Activated CD4-positive, alpha-beta T cell treated with anti-CD3 and anti-CD28 coated beads, Interleukin-2, amount 50 U/mL, for 16 hours (primary cell): Measurements from ENCODE around the gene CEACAM7.
"Not testable (repeated sequence)": the region's sequence is repeated elsewhere in the genome, so short reads cannot be mapped to it uniquely, and the experiment has no call there.

ENCODE experiments used
- DNase-seq: peaks from one replicate; pipeline ENCODE4 v3.0.0-alpha.2; 2020

CEACAM7 gene

DNA sequence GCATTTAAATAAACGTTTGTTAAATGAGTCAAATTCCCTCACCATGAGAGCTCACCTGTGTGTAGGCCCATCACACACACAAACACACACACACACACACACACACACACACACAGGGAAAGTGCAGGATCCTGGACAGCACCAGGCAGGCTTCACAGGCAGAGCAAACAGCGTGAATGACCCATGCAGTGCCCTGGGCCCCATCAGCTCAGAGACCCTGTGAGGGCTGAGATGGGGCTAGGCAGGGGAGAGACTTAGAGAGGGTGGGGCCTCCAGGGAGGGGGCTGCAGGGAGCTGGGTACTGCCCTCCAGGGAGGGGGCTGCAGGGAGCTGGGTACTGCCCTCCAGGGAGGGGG, 11.9 kb upstream of the CEACAM7 start:
- DNase-seq = no peak

GRCh38 chr19:41699231-41699967, 11.3 kb upstream of the CEACAM7 start:
- no peak for DNase-seq

- no peak for DNase-seq
Measured at GRCh38 chr19:41698746-41699230, 10.7 kb upstream of the CEACAM7 start.

DNA sequence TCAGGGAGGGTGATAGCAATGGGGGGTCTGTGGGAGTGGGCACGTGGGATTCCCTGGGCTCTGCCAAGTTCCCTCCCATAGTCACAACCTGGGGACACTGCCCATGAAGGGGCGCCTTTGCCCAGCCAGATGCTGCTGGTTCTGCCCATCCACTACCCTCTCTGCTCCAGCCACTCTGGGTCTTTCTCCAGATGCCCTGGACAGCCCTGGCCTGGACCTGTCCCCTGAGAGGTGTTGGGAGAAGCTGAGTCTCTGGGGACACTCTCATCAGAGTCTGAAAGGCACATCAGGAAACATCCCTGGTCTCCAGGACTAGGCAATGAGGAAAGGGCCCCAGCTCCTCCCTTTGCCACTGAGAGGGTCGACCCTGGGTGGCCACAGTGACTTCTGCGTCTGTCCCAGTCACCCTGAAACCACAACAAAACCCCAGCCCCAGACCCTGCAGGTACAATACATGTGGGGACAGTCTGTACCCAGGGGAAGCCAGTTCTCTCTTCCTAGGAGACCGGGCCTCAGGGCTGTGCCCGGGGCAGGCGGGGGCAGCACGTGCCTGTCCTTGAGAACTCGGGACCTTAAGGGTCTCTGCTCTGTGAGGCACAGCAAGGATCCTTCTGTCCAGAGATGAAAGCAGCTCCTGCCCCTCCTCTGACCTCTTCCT, 9.3 kb upstream of the CEACAM7 start:
- no peak for DNase-seq

- DNase-seq = no peak
Measured at GRCh38 chr19:41696402-41697197, 8.5 kb upstream of the CEACAM7 start.

GRCh38 chr19:41695745-41696144, 7.7 kb upstream of the CEACAM7 start:
- DNase-seq = no peak

DNA sequence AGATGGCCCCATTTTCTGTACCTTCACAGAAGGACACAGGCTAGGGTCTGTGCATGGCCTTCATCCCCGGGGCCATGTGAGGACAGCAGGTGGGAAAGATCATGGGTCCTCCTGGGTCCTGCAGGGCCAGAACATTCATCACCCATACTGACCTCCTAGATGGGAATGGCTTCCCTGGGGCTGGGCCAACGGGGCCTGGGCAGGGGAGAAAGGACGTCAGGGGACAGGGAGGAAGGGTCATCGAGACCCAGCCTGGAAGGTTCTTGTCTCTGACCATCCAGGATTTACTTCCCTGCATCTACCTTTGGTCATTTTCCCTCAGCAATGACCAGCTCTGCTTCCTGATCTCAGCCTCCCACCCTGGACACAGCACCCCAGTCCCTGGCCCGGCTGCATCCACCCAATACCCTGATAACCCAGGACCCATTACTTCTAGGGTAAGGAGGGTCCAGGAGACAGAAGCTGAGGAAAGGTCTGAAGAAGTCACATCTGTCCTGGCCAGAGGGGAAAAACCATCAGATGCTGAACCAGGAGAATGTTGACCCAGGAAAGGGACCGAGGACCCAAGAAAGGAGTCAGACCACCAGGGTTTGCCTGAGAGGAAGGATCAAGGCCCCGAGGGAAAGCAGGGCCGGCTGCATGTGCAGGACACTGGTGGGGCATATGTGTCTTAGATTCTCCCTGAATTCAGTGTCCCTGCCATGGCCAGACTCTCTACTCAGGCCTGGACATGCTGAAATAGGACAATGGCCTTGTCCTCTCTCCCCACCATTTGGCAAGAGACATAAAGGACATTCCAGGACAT, 7.0 kb upstream of the CEACAM7 start:
- DNase-seq = no peak

GRCh38 chr19:41694196-41694595, 6.1 kb upstream of the CEACAM7 start:
- no peak for DNase-seq

DNA sequence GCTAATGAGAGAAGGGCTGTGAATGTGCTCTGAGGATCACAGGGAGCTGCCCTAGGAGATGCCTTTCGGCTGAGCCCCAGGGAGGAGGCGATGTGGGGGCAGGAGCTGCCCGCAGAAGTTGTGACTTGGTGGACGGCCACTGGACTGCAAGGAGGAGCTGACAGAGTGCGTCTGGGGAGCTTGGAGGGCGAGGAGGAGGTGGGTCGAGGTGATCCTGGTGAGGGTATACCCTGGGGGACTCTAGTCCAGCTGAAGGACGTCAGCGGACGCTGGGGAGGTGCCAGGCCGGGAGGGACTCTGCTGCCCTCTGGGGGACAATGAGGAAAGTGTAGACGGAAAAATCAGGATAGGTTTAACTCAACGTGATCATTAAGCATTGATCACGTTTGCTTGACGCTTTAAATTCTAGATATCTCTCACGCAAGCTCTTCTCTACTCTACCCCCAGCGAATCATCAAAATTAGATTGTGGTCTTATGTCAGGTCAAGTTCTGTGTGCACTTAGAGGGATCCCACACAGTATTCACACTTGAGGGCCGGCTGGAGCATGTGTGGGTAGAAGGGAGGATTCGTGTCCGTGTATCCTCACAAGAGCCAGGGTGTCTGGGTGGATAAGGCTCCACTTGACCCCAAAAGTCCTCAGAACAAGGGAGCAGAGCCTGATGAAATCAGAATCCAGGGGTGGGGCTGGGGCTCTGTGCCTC, 3.3 kb upstream of the CEACAM7 start:
- DNase-seq = peak; percentile 28

DNA sequence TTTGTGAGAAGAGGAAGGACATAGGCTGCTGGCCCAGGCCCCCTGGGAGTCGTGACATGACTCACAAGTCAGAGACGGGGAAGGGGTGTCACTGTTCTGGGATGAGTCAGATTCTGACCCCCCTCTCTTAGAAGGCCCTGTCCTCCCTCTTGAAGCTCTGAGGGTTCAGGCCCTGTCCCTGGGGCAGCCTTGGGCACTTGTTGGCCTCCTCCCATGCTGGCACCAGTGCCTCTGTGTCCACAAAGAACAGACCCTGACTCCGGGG, 2.7 kb upstream of the CEACAM7 start:
- DNase-seq = no peak

DNA sequence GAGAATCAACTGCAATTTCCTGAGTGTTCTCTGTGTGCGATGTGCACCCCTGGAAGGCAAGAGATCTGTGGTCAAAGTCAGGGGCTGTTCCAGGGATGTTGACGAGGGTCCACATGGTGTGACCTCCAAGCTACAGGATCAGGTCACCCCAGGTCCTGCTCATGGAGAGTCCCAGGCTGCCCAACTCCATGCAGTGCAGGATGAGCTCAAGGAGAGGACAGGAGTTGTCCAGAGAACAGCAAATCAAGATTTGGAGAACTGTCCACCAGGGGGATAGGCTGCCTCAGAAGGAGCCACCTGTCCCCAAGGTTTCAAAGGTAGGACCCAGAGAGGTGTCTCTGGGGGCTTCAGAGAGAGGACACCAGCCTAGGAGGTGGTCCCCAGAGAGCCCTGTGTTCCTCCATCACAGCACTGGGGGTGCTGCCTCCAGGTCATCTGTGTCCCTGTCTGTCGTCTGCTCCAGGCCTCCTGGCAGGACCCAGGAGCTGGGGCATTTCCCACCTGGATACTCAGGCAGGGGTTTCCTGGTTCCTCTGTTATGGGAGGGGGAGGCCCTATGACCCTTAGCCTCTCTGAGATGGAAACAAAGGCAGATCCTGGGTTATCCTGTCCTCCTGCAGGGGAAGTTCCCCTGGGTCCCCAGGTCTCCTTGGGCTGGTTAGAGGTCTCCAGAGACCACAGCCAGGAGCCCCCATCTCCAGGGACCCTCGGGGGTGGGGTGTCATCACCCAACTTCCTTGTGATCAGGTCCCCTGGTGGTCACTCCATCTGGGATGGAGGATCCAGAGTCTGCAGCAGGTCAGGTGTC, 2.1 kb upstream of the CEACAM7 start:
- no peak for DNase-seq

DNA sequence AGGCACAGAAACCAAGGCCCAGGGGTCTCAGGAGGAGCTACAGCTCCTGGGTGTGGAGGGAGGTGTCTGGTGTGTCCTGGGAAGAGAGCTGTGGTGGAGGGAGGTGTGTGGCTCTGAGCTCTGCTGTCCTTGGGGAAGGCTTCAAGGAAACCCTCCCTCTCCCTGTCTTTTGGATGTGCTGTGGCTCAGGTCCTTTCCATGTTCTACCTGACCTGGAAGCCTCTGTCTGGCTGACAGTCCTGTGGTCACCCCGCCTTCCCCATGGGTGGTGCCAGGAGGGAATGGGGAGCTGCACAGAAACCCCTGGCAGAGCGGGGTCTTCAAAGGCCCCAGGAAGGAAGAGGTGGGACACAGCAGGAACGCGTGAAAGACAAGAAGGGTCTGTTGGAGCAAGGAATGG, 617 bp upstream of the CEACAM7 start:
- DNase-seq = no peak

DNA sequence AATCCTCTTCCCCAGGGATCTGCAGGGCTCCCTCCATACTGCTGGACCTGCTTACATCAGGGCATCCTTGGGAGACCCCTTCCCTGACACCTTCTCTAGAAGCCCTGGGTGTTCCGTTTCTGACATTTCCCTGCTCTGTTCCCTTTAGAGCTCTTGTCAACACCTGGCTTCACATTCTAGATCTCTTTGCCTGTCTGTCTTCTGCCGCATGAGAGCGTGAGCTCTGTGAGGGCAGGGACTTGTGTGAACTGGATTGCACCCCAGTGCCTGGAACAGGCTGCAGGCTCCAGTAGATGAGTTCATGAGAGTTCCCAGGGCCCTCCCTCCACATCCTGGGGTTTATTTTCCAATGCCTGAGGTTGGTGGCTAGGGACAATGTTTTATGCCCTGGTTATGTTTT, 651 bp downstream of the CEACAM7 start:
- no peak for DNase-seq

DNA sequence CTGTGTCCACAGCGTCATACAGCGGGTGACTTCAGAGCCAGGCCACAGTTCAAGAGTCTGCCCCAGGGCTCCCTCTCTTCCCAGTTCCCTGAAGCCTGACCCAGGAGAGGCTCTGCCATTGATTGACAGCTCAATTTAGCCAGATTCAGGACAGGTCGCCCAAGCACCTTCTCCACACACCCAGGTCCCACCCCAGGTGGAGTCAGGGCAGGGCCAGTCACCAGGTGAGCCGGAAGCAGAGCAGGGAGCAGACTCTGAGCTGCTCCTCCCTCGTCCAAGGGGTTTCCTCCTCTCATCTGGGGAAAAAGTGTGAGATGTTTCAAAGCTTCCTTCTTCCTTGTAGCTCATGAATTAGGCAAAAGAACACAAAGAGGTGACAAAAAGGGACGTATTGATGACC, 5.6 kb downstream of the CEACAM7 start:
- DNase-seq = no peak

DNA sequence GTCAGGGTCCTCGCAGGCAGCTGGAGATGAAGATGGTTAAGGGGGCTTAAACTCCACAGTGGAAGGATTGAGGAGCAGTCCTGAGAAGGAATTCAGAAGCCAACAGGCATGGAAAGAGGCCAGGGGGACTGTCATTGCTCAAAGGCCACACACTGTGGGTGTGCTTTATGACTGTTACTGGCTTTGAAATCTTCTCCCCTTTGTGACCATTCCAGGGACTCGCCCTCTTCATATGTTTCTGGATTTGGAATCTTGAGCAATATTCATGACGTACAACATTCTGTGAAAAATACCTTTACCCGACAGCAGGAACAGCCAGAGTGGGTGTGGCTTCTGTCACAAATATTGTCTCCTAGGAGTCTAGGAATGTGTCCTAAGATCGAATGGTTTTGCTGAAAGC, 16.6 kb downstream of the CEACAM7 start:
- DNase-seq = no peak

DNA sequence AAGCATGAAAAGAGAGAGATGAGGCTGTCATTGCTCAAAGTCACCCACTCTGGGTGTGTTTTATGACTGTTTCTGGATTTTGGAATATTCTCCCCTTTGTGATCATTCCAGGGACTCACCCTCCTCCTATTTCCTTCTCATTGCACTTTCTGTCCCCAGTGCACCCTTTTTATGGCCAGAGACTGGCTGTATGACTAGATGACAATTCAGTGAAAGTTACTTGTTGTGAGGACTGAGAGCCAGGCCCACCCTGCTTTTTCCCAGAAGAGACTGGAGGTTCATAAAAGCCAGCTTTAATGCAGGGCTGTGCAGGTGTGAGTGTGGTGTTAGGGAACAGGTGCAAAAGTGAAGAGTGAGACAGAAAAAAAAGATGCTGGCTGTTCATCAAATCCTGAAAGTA, 17.3 kb downstream of the CEACAM7 start:
- DNase-seq = no peak

- no peak for DNase-seq
Measured at GRCh38 chr19:41668315-41668714, 19.8 kb downstream of the CEACAM7 start.

DNA sequence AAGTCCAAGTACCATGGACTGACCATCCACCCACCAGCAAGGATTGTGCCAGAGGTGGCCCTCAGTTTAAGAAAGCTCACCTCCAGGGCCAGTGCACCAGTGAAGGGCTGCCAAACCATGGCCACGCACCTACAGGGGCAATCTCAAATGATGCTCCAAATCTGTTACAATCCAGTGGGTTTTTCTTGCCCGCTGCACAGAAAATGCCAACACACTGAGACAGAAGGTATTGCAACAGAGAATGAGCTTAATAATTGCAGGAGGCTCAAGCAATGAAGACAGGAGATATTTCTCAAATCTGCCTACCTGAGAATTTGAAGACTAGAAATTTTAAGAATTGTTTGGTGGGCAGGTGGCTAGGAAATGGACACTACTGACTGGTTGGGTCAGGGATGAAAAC, 22.0 kb downstream of the CEACAM7 start:
- no peak for DNase-seq

GRCh38 chr19:41657157-41657556, 30.9 kb downstream of the CEACAM7 start:
- DNase-seq = no peak

DNA sequence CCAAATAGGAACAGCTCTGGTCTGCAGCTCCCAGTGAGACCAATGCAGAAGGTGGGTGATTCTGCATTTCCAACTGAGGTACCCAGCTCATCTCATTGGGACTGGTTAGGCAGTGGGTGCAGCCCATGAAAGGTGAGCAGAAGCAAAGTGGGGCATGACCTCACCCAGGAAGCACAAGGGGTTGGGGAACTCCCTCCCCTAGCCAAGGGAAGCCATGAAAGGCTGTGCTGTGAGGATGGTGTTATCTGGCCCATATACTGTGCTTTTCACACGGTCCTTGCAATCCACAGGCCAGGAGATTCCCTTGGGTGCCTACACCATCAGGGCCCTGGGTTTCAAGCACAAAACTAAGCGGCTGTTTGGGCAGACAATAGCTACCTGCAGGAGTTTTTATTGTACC, 31.3 kb downstream of the CEACAM7 start:
- DNase-seq = not testable (repeated sequence)

GRCh38 chr19:41652250-41652649, 35.8 kb downstream of the CEACAM7 start:
- DNase-seq = no peak

DNA sequence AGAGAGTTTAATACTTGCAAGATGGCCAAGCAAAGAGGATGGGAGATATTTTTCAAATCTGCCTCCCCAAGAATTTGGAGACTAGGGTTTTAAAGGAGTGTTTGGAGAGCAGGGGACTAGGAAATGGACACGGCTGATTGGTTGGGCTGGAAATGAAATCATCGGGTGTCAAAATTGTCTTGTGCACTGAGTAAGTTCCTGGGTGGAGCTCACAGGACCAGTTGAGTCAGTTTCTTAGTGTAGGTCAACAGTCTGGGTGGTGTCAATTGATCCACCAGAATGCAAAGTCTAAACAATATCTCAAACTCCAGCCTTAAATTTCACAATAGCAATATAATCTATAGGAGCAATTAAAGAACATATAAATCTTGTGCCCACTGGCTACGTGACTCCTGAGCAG, 38.2 kb downstream of the CEACAM7 start:
- DNase-seq = no peak
